Right lung (tissue), 5 donors: ENCODE data around the gene TPGS1. TPM values are rescaled to one million over a fixed set of nuclear protein-coding genes. Genes with fewer than 3 reads are reported as not detected.
A peak's percentile ranks its signal among the peaks of the same experiment; 100 is the strongest.

ENCODE experiments used
- DNase-seq, 2 donors: peaks; one replicate each; pipeline ENCODE4 v3.0.0-alpha.2; 2013
- polyA plus RNA-seq, 5 donors: library from polyadenylated mRNA; unstranded; fragments of 120-200 nt; gene quantifications; one replicate each; pipeline versions ENCODE4 v1.2.1 to v1.2.3, GENCODE V29; 2013; ENCODE audit warnings: inconsistent platforms in 1 of 5, low replicate concordance in 1 of 5; ENCODE audit not compliant: insufficient read length in 5 of 5, insufficient read depth in 1 of 5

TPGS1 gene
- polyA plus RNA-seq, 5 donors, result 4.0 to 15.5 (median 6.6) TPM

DNA sequence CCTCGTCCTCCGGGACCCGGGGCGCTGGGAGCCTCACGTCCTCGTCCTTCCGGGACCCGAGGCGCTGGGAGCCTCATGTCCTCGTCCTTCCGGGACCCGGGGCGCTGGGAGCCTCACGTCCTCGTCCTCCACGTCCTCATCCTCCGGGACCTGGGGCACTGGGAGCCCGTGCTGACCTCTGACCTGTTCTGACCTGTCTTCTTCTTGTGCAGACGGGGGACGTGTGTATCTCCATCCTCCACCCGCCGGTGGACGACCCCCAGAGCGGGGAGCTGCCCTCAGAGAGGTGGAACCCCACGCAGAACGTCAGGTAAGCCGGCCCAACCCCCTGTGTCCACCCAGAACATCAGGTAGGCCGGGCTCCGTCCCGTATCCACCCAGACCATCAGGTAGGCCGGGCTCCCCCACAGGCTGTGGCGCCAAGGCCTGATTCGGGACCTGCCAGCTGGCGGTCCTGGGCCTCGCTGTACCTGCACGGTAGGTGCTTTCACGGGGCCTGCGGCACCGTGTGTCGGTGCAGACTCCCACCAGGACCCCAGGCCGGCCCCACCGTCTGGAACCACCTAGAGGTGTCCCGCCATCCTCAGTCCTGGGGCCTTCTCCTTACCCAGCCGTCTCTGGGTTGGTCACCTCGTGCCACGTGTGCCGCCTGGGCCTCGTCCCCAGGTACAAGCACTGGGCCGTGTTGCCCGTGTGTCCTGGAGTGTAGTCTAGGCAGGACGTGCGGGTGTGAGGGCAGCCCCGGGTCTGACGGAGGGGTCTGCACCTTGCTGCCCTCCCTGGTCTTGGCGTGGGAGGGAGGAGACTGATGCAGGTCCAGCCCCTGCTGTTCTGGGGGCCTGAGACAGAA lies 29.0 kb downstream of the TPGS1 start:
- no peak for DNase-seq

DNA sequence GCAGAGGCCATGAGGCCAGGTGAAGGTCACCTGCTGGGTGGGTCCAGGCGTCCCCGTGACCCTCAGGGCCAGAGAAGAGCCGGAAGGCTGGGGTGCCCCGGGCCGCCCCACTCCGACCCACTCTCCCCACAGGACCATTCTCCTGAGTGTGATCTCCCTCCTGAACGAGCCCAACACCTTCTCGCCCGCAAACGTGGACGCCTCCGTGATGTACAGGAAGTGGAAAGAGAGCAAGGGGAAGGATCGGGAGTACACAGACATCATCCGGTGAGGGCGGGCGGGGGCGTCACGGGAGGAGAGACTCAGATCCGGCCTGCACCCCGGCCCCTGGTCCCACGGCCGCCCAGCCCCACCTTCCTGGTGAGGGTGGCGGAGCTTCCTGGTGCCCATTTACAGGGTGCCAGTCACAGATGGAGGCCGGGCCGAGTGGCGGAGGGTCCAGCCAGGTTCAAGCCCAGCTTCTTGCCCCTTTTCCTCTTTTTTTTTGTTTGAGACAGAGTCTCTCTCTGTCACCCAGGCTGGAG lies 29.6 kb downstream of the TPGS1 start:
- no peak for DNase-seq

DNA sequence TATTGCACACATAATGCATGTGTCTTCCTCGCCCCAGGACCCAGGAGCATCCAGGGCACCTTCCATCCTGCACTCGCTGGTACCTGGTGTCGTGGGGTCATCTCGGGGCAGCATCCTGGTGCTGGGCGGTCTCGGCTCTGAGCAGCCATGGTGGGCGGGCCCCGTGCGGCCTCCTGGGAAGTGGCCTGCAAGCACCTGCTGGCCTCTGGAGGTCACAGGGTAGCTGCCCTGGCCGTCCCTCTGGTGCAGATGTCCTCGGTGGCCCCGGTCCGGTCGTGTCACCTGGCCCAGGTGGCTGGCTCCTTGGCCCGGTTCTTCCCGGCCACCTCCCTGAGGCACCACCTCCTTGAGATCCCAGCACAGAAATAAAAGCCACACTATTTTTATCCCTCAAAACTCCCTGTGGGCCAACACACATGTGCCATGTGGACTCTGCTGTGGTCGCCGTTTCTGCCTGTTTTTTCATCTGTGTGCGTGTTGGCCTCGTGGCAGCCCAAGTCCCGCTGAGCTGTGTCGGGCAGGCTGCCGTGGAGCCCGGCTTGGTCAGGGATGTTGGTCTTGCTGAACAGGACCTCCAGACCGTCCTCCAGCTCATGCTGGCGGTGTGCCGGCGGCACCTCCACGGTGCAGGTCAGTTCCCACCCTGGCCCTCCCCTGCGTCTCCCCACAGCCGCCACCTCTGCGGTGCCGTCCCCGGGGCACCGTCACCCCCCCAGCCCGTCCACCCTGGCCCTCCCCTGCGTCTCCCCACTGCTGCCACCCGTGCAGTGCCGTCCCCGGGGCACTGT lies 31.5 kb downstream of the TPGS1 start:
- no peak for DNase-seq

DNA sequence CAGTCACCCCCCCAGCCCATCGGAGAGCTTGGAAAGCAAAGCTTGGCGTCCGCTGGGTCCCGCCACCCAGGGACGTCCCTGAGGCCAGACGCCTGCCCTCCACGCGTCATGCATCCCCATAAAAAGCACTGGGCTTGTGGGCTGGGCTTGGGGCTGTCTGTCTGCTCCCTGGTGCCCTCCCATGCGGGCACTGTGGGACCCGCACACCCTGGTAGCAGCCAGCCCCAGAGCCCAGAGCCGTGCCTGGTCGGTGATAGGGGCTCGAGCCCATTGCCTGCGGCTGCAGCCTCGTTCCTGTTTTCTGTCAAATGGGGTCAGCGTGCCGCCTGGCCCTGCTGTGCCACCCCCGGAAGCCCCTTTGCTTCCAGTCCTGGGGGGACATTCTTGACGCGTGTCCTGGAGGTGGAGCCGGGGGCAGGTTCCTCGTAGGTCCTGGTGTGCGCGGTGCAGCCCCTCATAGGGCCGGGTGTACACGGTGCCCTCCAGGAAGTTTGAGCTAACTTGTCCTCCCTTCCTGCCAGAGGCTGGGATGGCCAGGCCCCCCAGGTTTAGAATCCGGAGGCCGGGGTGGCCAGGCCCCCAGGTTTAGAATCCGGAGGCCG lies 32.2 kb downstream of the TPGS1 start:
- no peak for DNase-seq

DNA sequence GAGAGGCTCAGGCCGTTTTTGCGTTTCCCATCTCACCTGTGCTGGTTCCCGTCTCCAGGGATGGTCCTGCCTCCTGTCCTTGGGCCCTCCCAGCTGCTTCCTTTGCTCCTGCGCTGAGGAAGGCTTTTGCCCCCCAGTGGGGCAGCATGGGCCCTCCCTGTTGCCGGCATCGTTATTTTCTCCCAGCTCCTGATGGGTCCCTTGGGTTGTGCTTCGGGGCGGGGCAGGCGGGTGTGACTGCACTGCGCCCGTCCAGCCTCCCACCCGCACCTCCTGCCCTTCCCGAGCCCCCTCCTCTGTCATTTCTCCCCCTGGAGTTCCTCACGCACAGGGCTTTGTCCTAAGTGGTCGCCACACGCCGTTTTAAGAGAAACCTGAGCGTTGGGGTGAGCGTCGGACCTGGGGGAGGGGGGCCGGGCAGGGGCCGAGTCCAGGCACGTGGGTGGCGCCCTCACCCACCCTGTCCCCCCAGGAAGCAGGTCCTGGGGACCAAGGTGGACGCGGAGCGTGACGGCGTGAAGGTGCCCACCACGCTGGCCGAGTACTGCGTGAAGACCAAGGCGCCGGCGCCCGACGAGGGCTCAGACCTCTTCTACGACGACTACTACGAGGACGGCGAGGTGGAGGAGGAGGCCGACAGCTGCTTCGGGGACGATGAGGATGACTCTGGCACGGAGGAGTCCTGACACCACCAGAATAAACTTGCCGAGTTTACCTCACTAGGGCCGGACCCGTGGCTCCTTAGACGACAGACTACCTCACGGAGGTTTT lies 33.8 kb downstream of the TPGS1 start:
- no peak for DNase-seq

DNA sequence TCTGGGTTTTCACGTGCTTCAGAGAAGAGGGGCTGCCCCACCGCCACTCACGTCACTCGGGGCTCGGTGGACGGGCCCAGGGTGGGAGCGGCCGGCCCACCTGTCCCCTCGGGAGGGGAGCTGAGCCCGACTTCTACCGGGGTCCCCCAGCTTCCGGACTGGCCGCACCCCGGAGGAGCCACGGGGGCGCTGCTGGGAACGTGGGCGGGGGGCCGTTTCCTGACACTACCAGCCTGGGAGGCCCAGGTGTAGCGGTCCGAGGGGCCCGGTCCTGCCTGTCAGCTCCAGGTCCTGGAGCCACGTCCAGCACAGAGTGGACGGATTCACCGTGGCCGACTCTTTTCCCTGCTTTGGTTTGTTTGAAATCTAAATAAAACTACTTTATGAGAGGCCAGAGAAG lies 34.4 kb downstream of the TPGS1 start:
- no peak for DNase-seq

DNA sequence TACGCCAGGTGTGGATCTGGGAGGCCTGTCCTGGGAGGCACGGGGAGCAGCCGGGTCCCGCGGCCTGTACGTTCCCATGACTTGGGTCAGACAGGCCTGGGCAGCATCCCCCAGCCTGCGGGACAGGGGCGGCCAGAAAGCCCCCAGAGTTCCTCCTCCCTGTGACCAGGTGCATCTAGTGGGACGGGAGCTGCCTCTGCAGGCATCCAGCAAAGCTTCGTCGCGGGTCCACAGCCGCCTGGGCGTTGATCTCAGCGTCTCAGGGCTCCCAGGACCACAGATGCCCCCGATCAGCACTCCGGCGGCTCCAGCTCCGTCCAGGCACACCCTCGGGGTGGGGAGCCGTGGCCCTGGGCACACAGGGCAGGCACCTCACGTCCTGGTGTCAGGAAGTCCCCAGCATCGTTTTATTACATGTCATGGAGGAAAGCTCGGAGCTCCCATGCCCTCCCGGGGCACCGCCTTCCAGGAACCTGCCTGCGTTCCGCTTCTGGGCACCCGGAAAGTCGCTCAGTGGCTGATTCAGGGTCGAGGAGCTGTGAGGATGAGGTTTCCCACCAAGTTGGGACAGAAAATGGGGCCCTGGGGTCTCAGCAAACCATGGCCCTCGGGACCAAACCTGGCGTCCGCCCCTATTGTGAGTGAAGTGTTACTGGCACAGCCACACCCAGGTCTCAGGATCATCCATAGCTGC lies 35.0 kb downstream of the TPGS1 start:
- DNase-seq, result no peak

DNA sequence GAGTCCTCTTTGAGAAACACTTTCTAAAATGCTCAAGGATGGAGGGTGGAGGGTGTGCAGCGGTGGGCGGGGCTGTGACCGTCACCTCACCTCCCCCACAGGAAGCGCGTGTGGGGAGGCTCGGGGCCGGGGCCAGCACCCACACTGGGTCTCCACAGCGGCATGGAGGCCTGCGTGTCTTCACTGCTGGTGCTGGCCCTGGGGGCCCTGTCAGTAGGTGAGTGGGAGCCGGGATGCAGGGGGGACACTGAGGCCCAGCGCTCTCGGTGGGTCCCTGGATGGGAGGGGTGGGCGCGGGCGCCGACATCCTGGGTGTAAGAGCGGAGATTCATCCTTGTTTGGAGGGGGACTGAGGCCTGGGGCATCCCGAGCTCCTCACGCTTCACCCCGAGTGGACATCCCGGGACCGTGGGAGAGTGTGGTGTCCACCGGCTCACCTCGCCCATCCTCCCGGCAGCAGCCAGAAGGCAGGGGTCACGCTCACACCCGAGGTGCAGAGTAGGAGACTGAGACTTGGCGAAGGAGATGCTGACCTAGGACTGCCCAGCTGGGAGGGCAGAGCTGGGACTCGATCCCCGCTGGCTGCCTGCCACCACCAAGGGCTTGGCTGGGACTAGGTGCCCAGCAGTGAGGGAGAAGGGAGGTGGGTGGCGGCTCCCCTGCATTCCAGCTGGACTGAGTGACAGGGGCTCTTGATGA lies 36.8 kb downstream of the TPGS1 start, which contains the start of gene GZMM:
GZMM (plus strand) TSS at position 144 of the 699 bp plus-strand sequence; CDS start at position 163, 19 bp downstream.
- DNase-seq, result no peak

DNA sequence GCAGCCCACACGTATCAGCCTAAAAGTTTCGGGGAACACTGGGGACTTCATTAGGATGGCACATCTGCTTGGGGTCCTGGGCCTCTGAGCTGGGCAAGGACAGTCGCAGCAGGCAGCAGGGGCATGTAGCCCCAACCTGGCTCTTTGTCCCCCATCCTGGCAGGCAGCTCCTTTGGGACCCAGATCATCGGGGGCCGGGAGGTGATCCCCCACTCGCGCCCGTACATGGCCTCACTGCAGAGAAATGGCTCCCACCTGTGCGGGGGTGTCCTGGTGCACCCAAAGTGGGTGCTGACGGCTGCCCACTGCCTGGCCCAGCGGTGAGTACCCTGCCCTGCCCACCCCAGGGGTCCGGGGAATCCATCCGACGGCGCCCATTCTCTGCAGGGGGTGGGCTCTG lies 39.8 kb downstream of the TPGS1 start:
- no peak for DNase-seq

DNA sequence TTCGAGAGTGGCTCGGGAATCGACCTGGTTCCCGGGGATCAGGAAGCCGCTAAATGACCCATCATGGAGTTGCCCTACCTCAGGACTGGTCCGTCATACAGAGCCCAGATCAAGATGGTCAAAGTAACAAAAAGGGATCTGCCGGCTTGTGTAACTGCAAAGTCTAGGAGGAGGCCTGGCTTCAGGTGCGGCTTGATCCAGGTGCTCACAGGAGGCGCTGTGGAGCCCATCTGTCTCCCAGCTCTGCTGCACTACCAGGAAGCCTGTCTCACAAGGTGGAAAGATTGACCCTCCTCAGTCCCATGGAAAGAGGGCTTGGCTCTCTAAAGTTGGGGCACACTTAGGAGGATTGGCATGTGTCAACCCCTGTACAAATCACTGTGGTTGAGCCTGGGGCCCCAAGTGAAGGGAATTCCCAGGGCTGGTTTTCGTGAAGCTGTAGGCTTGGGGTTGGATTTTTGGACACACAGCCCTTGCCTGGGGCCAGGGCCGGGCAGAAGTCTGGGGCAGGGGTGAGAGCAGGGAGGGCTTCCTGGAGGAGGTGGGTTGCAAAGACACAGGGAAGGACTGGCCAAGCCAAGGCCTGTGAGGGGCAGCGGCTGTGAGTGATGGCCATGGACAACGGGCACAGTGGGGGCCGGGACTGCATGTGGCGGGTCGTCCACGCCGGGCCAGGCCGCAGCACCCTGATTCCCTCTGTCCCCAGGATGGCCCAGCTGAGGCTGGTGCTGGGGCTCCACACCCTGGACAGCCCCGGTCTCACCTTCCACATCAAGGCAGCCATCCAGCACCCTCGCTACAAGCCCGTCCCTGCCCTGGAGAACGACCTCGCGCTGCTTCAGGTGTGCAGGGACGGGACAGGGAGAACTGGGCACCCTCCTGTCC lies 40.8 kb downstream of the TPGS1 start:
- no peak for DNase-seq

DNA sequence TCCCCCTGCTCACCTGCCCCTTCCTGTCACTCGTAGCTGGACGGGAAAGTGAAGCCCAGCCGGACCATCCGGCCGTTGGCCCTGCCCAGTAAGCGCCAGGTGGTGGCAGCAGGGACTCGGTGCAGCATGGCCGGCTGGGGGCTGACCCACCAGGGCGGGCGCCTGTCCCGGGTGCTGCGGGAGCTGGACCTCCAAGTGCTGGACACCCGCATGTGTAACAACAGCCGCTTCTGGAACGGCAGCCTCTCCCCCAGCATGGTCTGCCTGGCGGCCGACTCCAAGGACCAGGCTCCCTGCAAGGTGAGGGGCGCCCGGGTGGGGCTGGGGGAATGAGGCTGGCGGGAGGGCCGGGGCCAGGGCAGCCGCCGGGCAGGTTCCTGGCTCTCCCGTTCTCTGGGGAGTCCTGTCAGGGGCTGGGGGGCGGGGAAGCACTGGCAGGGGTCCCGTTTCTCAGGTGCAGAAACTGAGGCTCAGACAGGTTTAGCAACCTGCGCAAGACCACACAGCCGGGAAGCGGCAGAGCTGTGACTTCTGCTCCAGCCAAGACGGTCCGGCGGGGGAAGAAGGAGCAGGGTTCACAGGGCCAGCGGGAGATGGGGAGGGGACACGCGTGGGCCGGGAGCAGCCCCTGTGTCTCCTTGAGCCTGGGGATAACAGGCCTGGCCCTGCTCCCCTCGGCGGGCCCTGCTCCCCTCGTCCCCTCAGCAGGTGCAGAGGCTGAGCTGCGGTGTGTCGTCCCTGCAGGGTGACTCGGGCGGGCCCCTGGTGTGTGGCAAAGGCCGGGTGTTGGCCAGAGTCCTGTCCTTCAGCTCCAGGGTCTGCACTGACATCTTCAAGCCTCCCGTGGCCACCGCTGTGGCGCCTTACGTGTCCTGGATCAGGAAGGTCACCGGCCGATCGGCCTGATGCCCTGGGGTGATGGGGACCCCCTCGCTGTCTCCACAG lies 41.9 kb downstream of the TPGS1 start:
- no peak for DNase-seq

DNA sequence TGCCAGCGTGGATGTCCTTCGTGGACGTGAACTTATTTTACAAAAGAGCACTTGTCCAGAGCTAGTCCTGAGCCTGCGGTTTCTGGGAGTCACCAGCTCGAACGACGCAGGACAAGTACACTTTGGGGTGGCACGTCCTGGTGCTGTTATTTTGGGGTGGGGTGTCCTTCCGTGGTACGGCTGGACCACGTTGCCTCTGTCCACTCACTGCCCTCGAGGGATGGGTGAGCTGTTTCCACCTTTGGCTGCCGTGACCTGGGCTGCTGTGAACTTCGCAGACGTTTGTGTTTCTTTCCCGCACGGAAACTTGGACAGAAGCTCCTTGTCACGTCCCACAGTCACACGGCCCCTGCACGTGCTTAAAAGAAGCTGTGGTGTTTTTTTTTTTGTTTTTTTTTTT lies 47.5 kb downstream of the TPGS1 start:
- no peak for DNase-seq

DNA sequence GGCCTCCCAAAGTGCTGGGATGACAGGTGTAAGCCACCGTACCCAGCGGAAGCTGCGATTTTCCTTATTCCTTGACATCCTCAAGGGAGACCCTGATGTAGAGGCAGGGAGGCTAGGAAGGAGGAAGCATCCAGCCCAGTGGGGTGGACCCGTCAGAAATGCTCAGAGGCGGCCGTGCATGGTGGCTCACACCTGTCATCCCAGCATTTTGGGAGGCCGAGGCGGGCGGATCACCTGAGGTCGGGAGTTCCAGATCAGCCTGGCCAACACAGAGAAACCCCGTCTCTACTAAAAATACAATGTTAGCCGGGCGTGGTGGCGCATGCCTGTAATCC lies 48.1 kb downstream of the TPGS1 start:
- DNase-seq, result no peak

DNA sequence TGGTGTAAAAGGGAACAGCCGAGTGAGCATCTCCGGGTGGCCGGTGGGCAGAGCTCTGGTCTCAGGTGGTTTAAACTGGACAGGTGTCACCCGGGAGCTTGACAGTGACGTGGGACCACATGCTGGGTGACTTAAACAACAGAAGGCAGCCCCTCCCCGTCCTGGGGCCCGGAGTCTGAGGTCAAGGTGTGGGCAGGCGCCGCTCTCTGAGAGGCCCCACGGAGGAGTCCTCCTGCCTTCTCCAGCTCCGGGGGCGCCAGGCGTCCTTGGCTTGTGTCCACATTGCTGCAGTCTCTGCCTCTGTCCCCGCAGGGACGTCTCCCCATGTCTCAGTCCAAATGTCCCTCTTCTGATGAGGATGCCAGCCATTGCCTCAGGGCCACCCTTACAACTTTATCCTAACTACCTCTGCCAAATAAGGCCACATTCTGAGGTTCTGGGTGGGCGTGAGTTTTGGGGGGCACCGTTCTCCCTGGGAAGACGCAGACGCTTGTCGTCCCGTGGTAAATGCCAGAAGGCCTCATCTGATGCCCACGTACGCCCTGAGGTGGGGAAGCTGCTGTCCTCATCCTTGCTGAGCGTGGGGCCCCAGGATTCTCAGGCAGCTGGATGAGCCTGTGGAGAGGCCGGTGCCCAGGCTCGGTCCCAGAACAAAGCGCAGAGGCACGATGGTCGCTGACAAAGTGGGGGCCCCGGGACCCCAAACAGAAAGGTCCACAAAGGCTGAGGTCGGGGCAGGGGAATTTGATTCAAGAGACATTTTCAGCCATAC lies 49.5 kb downstream of the TPGS1 start:
- DNase-seq, result no peak

DNA sequence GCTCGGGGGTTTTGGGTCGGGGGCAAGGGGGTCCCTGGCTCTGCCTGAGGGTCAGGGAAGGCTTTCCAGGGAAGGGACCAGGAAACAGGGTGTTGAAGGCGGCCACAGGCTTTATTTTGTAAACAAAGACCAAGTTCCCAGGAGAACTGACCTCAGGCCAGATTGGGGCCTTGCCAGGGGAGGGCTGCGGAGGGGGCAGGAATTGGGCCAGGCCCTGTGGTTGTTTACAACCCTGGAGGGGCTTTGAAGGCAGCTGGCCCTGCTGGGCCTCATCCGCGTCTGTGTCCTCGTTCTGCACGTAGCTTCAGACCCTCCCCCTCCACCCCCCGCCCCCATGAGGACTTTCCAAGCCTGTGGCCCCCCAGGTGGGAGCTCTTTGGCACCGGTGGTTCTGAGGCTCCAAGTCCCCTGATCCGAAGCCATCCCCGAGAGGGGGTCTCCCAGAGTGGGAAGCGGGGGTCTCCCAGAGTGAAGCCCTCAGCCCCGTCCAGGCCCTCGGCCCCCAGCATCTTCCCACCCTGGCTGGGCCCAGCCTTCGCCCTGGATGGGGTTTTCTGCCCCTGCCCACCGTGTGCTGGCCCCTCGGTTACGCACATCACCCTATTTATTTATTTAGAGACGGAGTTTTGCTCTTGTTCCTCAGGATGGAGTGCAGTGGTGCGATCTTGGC lies 51.6 kb downstream of the TPGS1 start:
- peak; percentile 78 to 90 for DNase-seq

DNA sequence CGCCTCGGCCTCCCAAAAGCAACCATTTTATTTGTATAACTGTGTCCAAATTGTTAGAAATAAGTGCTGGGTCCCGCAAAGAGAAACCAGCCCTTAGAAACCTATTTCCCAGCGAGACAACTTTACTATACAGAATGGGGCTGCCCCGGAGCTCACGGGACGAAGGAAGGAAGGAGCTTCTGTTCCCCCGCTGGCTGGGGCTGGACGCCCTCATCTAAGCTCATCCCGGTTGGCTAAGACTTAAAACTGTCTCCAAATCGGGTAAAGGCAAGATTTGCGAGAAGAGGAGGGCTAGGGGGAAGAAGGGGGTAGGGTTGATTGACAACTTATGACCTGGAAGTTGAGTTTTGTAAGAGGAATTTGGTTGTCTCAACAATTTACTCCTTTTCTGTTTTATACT lies 52.8 kb downstream of the TPGS1 start:
- DNase-seq, result no peak

DNA sequence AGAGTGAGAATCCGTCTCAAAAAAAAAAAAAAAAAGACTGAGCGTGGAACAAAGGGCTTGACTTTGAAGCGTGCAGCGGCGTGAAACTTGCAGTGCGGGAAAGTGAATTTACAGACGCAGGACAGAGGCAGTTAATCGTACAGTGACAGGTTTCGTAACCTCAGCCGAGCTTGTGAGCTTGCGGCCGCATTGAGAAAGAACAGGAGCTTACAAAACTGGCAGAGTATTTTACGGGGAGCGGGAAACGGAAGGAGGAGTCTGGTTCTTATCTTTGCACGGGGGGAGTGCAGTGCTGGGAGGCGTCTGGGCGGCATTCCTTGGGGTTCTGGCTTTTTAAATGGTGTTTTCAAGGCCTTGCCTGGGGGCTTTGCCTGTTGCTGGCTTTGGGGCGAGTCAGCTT lies 59.1 kb downstream of the TPGS1 start:
- DNase-seq, result peak; percentile 46 to 81
